ENCODE measurements around the gene PARD3.

DNA sequence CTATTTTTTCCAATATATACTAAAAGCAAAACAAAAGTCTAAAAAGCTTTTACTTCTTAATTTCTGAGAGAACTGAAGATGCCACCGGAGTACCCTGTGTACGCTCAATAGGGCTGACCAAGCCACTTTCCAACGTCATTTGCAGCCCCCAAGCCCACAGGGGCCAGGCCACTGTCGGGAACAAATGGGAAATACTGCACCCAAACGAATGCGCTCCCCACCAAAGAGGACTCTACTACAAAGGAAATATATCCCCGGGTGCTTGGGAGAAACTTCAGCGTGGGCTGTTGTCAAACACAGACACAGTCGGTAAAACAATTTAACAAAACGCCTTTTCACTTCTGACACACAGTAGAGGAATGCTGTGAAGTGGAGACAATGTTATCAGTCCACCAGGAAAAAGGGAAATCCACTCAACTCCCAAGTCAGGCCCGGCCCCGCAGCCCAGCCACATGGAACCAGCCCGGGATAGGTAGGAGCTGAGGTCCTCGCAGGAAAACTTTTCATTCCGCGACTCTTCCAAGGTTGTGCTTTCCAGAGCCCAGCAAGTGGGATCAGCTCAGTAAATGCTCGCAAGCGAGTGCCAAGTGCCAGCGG, 1.4 kb downstream of the PARD3 start:
- TF ChIP-seq EZH2 (IDR thresholded peaks at IDR 0.05; ENCODE audit: insufficient read depth, poor library complexity, severe bottlenecking) = no peak
- no peak for TF ChIP-seq EZH2phosphoT487 (IDR thresholded peaks at IDR 0.05; ENCODE audit: insufficient read depth, low read depth)
